HEK293 (cell line): ENCODE measurements around the gene SAPCD1.

Experiments
- BCL11A ChIP-seq: fragments of 450-650 bp; formaldehyde crosslinking; IDR thresholded peaks from 2 replicates; pipeline ENCODE4 v1.5.1; 2016; ENCODE audit warnings: low read depth, missing biosample characterization, missing genetic modification characterization
- GLI4 ChIP-seq: fragments of 450-650 bp; formaldehyde crosslinking; IDR thresholded peaks from 2 replicates; pipeline ENCODE4 v1.5.1; 2016; ENCODE audit warnings: missing biosample characterization, missing genetic modification characterization
- GLIS1 ChIP-seq: fragments of 450-650 bp; formaldehyde crosslinking; IDR thresholded peaks from 2 replicates; pipeline ENCODE4 v1.5.1; 2016; ENCODE audit warnings: missing biosample characterization, missing genetic modification characterization
- HOXC10 ChIP-seq: sonication (generic); formaldehyde crosslinking; IDR thresholded peaks from 2 replicates; pipeline ENCODE4 v1.8.1; 2023; ENCODE audit warnings: mild to moderate bottlenecking, missing genetic modification reagents
- KLF8 ChIP-seq: fragments of 450-650 bp; formaldehyde crosslinking; IDR thresholded peaks from 2 replicates; pipeline ENCODE4 v1.5.1; 2016; ENCODE audit warnings: missing biosample characterization, missing genetic modification characterization
- OSR2 ChIP-seq: fragments of 450-650 bp; formaldehyde crosslinking; IDR thresholded peaks from 2 replicates; pipeline ENCODE4 v1.5.1; 2016; ENCODE audit warnings: missing biosample characterization, missing genetic modification characterization
- OVOL3 ChIP-seq: fragments of 450-650 bp; formaldehyde crosslinking; IDR thresholded peaks from 2 replicates; pipeline ENCODE4 v1.5.1; 2016; ENCODE audit warnings: missing biosample characterization, missing genetic modification characterization
- SP3 ChIP-seq: fragments of 450-650 bp; formaldehyde crosslinking; IDR thresholded peaks from 2 replicates; pipeline ENCODE4 v1.5.1; 2016; ENCODE audit warnings: missing biosample characterization, missing genetic modification characterization
- ZNF121 ChIP-seq: fragments of 450-650 bp; formaldehyde crosslinking; IDR thresholded peaks from 2 replicates; pipeline ENCODE4 v1.5.1; 2016; ENCODE audit warnings: missing biosample characterization, missing genetic modification characterization
- ZNF169 ChIP-seq: fragments of 450-650 bp; formaldehyde crosslinking; IDR thresholded peaks from 2 replicates; pipeline ENCODE4 v1.5.1; 2016; ENCODE audit warnings: missing biosample characterization, missing genetic modification characterization
- ZNF175 ChIP-seq: fragments of 450-650 bp; formaldehyde crosslinking; IDR thresholded peaks from 2 replicates; pipeline ENCODE4 v1.5.1; 2016; ENCODE audit warnings: missing biosample characterization, missing genetic modification characterization
- ZNF274 ChIP-seq, 2 experiments: fragments of 200-500 bp in 1 of 2; fragments of 450-650 bp in 1 of 2; sonication (Bioruptor generic) in 1 of 2; formaldehyde crosslinking in 1 of 2; IDR thresholded peaks; 2 replicates each; pipeline versions ENCODE4 v1.5.1 to v1.6.1; 2014 to 2016; ENCODE audit warnings: borderline replicate concordance in 1 of 2, inconsistent platforms in 1 of 2, low read length in 1 of 2, missing biosample characterization in 1 of 2, missing genetic modification characterization in 1 of 2
- ZNF292 ChIP-seq: fragments of 450-650 bp; formaldehyde crosslinking; IDR thresholded peaks from 2 replicates; pipeline ENCODE4 v1.5.1; 2016; ENCODE audit warnings: low read depth, missing biosample characterization, missing genetic modification characterization, borderline replicate concordance
- ZNF394 ChIP-seq: fragments of 450-650 bp; formaldehyde crosslinking; IDR thresholded peaks from 2 replicates; pipeline ENCODE4 v1.5.1; 2016; ENCODE audit warnings: missing biosample characterization, missing genetic modification characterization, mild to moderate bottlenecking, moderate library complexity, borderline replicate concordance
- ZNF433 ChIP-seq: fragments of 450-650 bp; formaldehyde crosslinking; IDR thresholded peaks from 2 replicates; pipeline ENCODE4 v1.5.1; 2016; ENCODE audit warnings: missing biosample characterization, missing genetic modification characterization, low read depth
- ZNF510 ChIP-seq: fragments of 450-650 bp; formaldehyde crosslinking; IDR thresholded peaks from 2 replicates; pipeline ENCODE4 v1.5.1; 2018; ENCODE audit warnings: mild to moderate bottlenecking, missing genetic modification characterization, missing biosample characterization; ENCODE audit not compliant: insufficient replicate concordance
- ZNF530 ChIP-seq: fragments of 450-650 bp; formaldehyde crosslinking; IDR thresholded peaks from 2 replicates; pipeline ENCODE4 v1.5.1; 2016; ENCODE audit warnings: low read depth, missing biosample characterization, missing genetic modification characterization
- ZNF658 ChIP-seq: fragments of 450-650 bp; formaldehyde crosslinking; IDR thresholded peaks from 2 replicates; pipeline ENCODE4; 2016; ENCODE audit warnings: missing biosample characterization, missing genetic modification characterization
- ZNF701 ChIP-seq: fragments of 450-650 bp; formaldehyde crosslinking; IDR thresholded peaks from 2 replicates; pipeline ENCODE4 v1.5.1; 2016; ENCODE audit warnings: missing biosample characterization, missing genetic modification characterization
- ZNF777 ChIP-seq: fragments of 450-650 bp; formaldehyde crosslinking; IDR thresholded peaks from 2 replicates; pipeline ENCODE4 v1.5.1; 2017; ENCODE audit warnings: missing biosample characterization, missing genetic modification characterization, borderline replicate concordance
- TF ChIP-seq, protein P1 (sequence below): fragments of 450-650 bp; formaldehyde crosslinking; IDR thresholded peaks from 2 replicates; pipeline ENCODE4 v1.5.1; 2016; ENCODE audit warnings: missing biosample characterization, missing genetic modification characterization
- TF ChIP-seq, protein P2 (sequence below): fragments of 450-650 bp; formaldehyde crosslinking; IDR thresholded peaks from 2 replicates; pipeline ENCODE4 v1.5.1; 2016; ENCODE audit warnings: missing biosample characterization, missing genetic modification characterization
- TF ChIP-seq, protein P3 (sequence below): fragments of 450-650 bp; formaldehyde crosslinking; IDR thresholded peaks from 2 replicates; pipeline ENCODE4 v1.5.1; 2016; ENCODE audit warnings: missing biosample characterization, missing genetic modification characterization
- TF ChIP-seq, protein P4 (sequence below): fragments of 450-650 bp; formaldehyde crosslinking; IDR thresholded peaks from 2 replicates; pipeline ENCODE4 v1.5.1; 2016; ENCODE audit warnings: missing biosample characterization, missing genetic modification characterization
- TF ChIP-seq, protein P5 (sequence below): fragments of 450-650 bp; formaldehyde crosslinking; IDR thresholded peaks from 2 replicates; pipeline ENCODE4 v1.5.1; 2017; ENCODE audit warnings: missing biosample characterization, missing genetic modification characterization
- TF ChIP-seq, protein P6 (sequence below): fragments of 450-650 bp; formaldehyde crosslinking; IDR thresholded peaks from 2 replicates; pipeline ENCODE4 v1.5.1; 2016; ENCODE audit warnings: missing biosample characterization, missing genetic modification characterization
- TF ChIP-seq, protein P7 (sequence below): fragments of 450-650 bp; IDR thresholded peaks from 2 replicates; pipeline ENCODE4 v1.5.1; 2018; ENCODE audit warnings: missing biosample characterization, mild to moderate bottlenecking, missing genetic modification characterization
- TF ChIP-seq, protein P8 (sequence below): fragments of 450-650 bp; formaldehyde crosslinking; IDR thresholded peaks from 2 replicates; pipeline ENCODE4; 2016; ENCODE audit warnings: missing biosample characterization, missing genetic modification characterization

SAPCD1 gene

DNA sequence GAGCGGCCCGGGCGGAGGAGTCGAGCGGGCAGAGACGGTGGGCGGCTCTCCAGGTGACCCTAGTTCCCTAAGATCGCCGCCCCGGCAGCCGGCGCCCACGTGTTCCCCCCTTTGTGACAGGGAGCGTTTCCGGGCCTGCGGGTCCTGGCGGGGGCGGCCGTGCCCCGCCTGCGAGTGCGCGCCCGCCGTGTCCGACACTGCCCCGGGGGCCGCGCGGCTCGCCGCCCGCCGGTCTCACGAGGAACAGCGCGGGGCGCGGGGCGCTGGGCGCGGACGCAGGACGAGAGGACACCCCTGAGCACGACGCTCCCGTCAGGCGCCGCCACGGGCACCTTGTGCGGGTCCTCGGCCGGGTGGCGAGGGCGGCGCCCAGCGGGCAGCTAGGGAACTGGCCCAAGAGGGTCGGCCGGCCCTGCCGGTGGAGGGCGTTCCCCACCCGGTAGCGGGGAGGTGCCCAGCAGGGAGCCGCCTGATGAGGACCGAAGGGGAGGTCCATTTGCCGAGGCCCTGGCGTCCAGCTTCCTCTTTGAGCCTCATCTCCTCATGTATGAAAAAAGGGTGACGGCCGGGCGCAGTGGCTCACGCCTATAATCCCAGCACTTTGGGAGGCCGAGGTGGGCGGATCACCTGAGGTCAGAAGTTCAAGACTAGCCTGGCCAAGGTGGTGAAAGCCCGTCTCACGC lies 33.3 kb downstream of the SAPCD1 start, which contains the start of gene VARS1 (continued):
- TF ChIP-seq ZNF274 (IDR thresholded peaks at IDR 0.05; ENCODE audit: low read length) (no peak), ZNF274 (tag by site-specific recombination; IDR thresholded peaks at IDR 0.05; ENCODE audit: borderline replicate concordance) (no peak), ZNF121 (tag by site-specific recombination) (no peak), ZNF658 (no peak), OSR2 (peak; percentile 84), GLIS1 (tag by site-specific recombination) (peak; percentile 78), KLF8 (tag by site-specific recombination) (peak; percentile 83), ZNF510 (tag by site-specific recombination) (no peak), ZNF433 (tag by site-specific recombination) (no peak), SP3 (tag by site-specific recombination) (peak; percentile 82), HOXC10 (CRISPR knock-in tag) (no peak), ZNF701 (tag by site-specific recombination) (no peak), ZNF394 (tag by site-specific recombination) (no peak), ZNF175 (tag by site-specific recombination) (no peak), GLI4 (tag by site-specific recombination) (peak; percentile 76; the same call in 1 of the 2 replicates), ZNF777 (tag by site-specific recombination) (no peak), BCL11A (tag by site-specific recombination) (peak; percentile 90), ZNF530 (no peak), ZNF292 (no peak), ZNF169 (tag by site-specific recombination) (no peak), OVOL3 (tag by site-specific recombination) (no peak)
- TF ChIP-seq, protein P1, sequence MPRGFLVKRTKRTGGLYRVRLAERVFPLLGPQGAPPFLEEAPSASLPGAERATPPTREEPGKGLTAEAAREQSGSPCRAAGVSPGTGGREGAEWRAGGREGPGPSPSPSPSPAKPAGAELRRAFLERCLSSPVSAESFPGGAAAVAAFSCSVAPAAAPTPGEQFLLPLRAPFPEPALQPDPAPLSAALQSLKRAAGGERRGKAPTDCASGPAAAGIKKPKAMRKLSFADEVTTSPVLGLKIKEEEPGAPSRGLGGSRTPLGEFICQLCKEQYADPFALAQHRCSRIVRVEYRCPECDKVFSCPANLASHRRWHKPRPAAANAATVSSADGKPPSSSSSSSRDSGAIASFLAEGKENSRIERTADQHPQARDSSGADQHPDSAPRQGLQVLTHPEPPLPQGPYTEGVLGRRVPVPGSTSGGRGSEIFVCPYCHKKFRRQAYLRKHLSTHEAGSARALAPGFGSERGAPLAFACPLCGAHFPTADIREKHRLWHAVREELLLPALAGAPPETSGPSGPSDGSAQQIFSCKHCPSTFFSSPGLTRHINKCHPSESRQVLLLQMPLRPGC (tag by site-specific recombination) = no peak
- TF ChIP-seq, protein P2, sequence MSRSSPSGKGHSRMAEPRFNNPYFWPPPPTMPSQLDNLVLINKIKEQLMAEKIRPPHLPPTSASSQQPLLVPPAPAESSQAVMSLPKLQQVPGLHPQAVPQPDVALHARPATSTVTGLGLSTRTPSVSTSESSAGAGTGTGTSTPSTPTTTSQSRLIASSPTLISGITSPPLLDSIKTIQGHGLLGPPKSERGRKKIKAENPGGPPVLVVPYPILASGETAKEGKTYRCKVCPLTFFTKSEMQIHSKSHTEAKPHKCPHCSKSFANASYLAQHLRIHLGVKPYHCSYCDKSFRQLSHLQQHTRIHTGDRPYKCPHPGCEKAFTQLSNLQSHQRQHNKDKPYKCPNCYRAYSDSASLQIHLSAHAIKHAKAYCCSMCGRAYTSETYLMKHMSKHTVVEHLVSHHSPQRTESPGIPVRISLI (tag by site-specific recombination) = no peak
- TF ChIP-seq, protein P3, sequence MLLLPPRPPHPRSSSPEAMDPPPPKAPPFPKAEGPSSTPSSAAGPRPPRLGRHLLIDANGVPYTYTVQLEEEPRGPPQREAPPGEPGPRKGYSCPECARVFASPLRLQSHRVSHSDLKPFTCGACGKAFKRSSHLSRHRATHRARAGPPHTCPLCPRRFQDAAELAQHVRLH (tag by site-specific recombination) = peak; percentile 35; the same call in 1 of the 2 replicates
- TF ChIP-seq, protein P4, sequence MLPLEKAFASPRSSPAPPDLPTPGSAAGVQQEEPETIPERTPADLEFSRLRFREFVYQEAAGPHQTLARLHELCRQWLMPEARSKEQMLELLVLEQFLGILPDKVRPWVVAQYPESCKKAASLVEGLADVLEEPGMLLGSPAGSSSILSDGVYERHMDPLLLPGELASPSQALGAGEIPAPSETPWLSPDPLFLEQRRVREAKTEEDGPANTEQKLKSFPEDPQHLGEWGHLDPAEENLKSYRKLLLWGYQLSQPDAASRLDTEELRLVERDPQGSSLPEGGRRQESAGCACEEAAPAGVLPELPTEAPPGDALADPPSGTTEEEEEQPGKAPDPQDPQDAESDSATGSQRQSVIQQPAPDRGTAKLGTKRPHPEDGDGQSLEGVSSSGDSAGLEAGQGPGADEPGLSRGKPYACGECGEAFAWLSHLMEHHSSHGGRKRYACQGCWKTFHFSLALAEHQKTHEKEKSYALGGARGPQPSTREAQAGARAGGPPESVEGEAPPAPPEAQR = no peak
- TF ChIP-seq, protein P5, sequence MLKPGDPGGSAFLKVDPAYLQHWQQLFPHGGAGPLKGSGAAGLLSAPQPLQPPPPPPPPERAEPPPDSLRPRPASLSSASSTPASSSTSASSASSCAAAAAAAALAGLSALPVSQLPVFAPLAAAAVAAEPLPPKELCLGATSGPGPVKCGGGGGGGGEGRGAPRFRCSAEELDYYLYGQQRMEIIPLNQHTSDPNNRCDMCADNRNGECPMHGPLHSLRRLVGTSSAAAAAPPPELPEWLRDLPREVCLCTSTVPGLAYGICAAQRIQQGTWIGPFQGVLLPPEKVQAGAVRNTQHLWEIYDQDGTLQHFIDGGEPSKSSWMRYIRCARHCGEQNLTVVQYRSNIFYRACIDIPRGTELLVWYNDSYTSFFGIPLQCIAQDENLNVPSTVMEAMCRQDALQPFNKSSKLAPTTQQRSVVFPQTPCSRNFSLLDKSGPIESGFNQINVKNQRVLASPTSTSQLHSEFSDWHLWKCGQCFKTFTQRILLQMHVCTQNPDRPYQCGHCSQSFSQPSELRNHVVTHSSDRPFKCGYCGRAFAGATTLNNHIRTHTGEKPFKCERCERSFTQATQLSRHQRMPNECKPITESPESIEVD (tag by site-specific recombination) = no peak
- TF ChIP-seq, protein P6, sequence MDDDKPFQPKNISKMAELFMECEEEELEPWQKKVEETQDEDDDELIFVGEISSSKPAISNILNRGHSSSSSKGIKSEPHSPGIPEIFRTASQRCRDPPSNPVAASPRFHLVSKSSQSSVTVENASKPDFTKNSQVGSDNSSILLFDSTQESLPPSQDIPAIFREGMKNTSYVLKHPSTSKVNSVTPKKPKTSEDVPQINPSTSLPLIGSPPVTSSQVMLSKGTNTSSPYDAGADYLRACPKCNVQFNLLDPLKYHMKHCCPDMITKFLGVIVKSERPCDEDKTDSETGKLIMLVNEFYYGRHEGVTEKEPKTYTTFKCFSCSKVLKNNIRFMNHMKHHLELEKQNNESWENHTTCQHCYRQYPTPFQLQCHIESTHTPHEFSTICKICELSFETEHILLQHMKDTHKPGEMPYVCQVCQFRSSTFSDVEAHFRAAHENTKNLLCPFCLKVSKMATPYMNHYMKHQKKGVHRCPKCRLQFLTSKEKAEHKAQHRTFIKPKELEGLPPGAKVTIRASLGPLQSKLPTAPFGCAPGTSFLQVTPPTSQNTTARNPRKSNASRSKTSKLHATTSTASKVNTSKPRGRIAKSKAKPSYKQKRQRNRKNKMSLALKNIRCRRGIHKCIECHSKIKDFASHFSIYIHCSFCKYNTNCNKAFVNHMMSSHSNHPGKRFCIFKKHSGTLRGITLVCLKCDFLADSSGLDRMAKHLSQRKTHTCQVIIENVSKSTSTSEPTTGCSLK (tag by site-specific recombination) = no peak
- TF ChIP-seq, protein P7, sequence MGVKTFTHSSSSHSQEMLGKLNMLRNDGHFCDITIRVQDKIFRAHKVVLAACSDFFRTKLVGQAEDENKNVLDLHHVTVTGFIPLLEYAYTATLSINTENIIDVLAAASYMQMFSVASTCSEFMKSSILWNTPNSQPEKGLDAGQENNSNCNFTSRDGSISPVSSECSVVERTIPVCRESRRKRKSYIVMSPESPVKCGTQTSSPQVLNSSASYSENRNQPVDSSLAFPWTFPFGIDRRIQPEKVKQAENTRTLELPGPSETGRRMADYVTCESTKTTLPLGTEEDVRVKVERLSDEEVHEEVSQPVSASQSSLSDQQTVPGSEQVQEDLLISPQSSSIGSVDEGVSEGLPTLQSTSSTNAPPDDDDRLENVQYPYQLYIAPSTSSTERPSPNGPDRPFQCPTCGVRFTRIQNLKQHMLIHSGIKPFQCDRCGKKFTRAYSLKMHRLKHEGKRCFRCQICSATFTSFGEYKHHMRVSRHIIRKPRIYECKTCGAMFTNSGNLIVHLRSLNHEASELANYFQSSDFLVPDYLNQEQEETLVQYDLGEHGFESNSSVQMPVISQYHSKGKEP = peak; percentile 60
- TF ChIP-seq, protein P8, sequence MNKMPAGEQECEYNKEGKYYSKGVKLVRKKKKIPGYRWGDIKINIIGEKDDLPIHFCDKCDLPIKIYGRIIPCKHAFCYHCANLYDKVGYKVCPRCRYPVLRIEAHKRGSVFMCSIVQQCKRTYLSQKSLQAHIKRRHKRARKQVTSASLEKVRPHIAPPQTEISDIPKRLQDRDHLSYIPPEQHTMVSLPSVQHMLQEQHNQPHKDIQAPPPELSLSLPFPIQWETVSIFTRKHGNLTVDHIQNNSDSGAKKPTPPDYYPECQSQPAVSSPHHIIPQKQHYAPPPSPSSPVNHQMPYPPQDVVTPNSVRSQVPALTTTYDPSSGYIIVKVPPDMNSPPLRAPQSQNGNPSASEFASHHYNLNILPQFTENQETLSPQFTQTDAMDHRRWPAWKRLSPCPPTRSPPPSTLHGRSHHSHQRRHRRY (tag by site-specific recombination) = no peak
